HepG2 (cell line): ENCODE measurements around the gene ZNF419. TPM values are rescaled to one million over a fixed set of nuclear protein-coding genes. Genes with fewer than 3 reads are reported as not detected.

Experiments used
- BRCA1 ChIP-seq: sonication (generic); formaldehyde crosslinking; IDR thresholded peaks from 2 replicates; pipeline ENCODE4 v1.4.0; 2020; ENCODE audit warnings: missing genetic modification reagents
- DMAP1 ChIP-seq: IDR thresholded peaks from 2 replicates; pipeline ENCODE4 v1.6.1; 2016
- ELF1 ChIP-seq: sonication (generic); formaldehyde crosslinking; IDR thresholded peaks from 2 replicates; pipeline ENCODE4 v1.4.0; 2020; ENCODE audit warnings: missing genetic modification reagents
- GABPA ChIP-seq, 2 experiments: IDR thresholded peaks; 2 replicates each; pipeline ENCODE4 v1.6.1; 2011 to 2016; ENCODE audit warnings: low read depth in 2 of 2, low read length in 1 of 2, missing biosample characterization in 1 of 2, missing genetic modification characterization in 1 of 2
- GATAD1 ChIP-seq: IDR thresholded peaks from 2 replicates; pipeline ENCODE4 v1.6.1; 2016; ENCODE audit warnings: missing genetic modification reagents, missing compliant biosample characterization
- JUN ChIP-seq: sonication (generic); formaldehyde crosslinking; IDR thresholded peaks from 2 replicates; pipeline ENCODE4 v1.4.0; 2020; ENCODE audit warnings: mild to moderate bottlenecking, missing genetic modification reagents
- KAT7 ChIP-seq: IDR thresholded peaks from 2 replicates; pipeline ENCODE4 v1.6.1; 2018; ENCODE audit warnings: borderline replicate concordance, missing compliant biosample characterization
- WIZ ChIP-seq: sonication (generic); formaldehyde crosslinking; IDR thresholded peaks from 2 replicates; pipeline ENCODE4 v1.5.1; 2020; ENCODE audit warnings: mild to moderate bottlenecking, missing genetic modification reagents
- ZMYM4 ChIP-seq: sonication (generic); formaldehyde crosslinking; IDR thresholded peaks from 2 replicates; pipeline ENCODE4 v1.8.1; 2023; ENCODE audit warnings: mild to moderate bottlenecking, missing genetic modification reagents
- ZNF205 ChIP-seq: IDR thresholded peaks from 2 replicates; pipeline ENCODE4 v1.6.1; 2018; ENCODE audit warnings: missing biosample characterization, missing genetic modification reagents
- ZNF317 ChIP-seq: sonication (generic); formaldehyde crosslinking; IDR thresholded peaks from 2 replicates; pipeline ENCODE4 v1.5.0; 2020; ENCODE audit warnings: mild to moderate bottlenecking, missing genetic modification reagents
- ZNF780A ChIP-seq: sonication (generic); formaldehyde crosslinking; IDR thresholded peaks from 2 replicates; pipeline ENCODE4 v1.8.0; 2022; ENCODE audit warnings: mild to moderate bottlenecking, missing genetic modification reagents, moderate library complexity
- ZSCAN31 ChIP-seq: sonication (generic); formaldehyde crosslinking; IDR thresholded peaks from 2 replicates; pipeline ENCODE4 v1.5.0; 2020; ENCODE audit warnings: low read depth, mild to moderate bottlenecking, missing genetic modification reagents
- polyA plus RNA-seq, 8 experiments: library from polyadenylated mRNA; depleted of rRNA in 3 of 8; stranded (reverse) in 7 of 8; unstranded in 1 of 8; fragments of >200 nt; fragmentation: Illumina TruSeq in 4 of 8; extraction: Trizol in 4 of 8; gene quantifications; 2 replicates each; pipeline versions ENCODE4 v1.2.1 to v1.2.3, GENCODE V29; 2011 to 2016; ENCODE audit warnings: low read depth in 4 of 8, missing spikeins in 1 of 8, mixed read lengths in 1 of 8; ENCODE audit not compliant: insufficient read depth in 1 of 8
- total RNA-seq, 5 experiments: library from RNA; depleted of rRNA; stranded (reverse); fragments of >200 nt; fragmentation: Illumina TruSeq; extraction: Trizol; gene quantifications; 2 replicates each; pipeline ENCODE4 v1.2.3, GENCODE V29; 2016; ENCODE audit warnings: low read depth in 1 of 5
- TF ChIP-seq, protein P1 (sequence below): sonication (generic); formaldehyde crosslinking; IDR thresholded peaks from 2 replicates; pipeline ENCODE4 v1.5.0; 2020; ENCODE audit warnings: missing genetic modification reagents, mild to moderate bottlenecking, borderline replicate concordance
- TF ChIP-seq, protein P2 (sequence below): sonication (generic); formaldehyde crosslinking; IDR thresholded peaks from 2 replicates; pipeline ENCODE4 v1.5.1; 2020; ENCODE audit warnings: missing genetic modification reagents, mild to moderate bottlenecking, borderline replicate concordance
- TF ChIP-seq, protein P3 (sequence below): sonication (generic); formaldehyde crosslinking; IDR thresholded peaks from 2 replicates; pipeline ENCODE4 v1.5.1; 2020; ENCODE audit warnings: mild to moderate bottlenecking, missing genetic modification reagents, moderate library complexity
- TF ChIP-seq, protein P4 (sequence below): sonication (generic); formaldehyde crosslinking; IDR thresholded peaks from 2 replicates; pipeline ENCODE4 v1.4.0; 2020; ENCODE audit warnings: missing genetic modification reagents, borderline replicate concordance

ZNF419 gene
- total and polyA plus RNA-seq, 2 of the 13 experiments (the other 11 are each of a cell fraction or from before 2014, with no cell fraction given): 8.5 to 8.8 TPM

DNA sequence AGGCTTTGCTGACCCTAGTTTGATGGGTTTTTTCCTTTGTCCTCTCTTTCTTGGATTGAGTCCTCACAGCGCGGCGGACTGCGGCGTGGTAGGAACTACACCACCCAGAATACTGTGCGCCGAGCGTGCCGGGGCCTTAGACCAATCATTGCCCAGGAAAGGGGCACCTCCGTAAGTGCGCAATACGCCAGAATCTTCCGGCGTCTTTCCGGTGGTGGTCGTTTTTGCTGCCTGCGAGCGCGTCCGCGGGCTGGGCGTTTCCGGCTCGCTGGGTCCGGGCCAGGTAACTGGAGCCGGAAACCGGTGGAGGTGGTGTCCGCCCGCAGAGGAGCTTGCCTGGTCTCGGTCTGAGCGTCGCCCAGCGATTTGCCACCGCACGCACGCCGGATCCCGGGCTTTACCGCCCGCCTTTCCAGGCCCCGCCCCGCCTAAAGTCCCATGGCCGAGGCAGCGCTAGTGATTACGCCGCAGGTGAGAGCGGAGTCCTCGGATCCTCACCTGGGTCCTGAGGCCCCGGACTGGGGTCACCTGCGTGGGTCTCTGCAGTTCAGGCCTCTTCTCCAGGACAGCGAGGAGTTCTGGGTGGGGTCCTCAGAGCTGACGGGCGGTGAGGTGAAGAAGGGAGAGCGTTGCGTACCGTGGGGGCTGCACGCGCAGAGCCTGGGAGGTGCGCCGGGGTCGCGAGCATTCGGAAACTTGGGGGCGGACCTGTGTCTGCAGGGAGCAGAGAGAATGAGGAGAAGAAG is 39.8 kb downstream of the ZNF419 start, which contains the start of gene ZNF549 (continued):
- TF ChIP-seq, protein P1, sequence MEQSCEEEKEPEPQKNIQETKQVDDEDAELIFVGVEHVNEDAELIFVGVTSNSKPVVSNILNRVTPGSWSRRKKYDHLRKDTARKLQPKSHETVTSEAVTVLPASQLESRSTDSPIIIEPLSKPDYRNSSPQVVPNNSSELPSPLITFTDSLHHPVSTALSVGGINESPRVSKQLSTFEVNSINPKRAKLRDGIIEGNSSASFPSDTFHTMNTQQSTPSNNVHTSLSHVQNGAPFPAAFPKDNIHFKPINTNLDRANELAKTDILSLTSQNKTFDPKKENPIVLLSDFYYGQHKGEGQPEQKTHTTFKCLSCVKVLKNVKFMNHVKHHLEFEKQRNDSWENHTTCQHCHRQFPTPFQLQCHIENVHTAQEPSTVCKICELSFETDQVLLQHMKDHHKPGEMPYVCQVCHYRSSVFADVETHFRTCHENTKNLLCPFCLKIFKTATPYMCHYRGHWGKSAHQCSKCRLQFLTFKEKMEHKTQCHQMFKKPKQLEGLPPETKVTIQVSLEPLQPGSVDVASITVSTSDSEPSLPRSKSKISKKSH (CRISPR knock-in tag): peak; percentile 68; the same call in 1 of the 2 replicates
- TF ChIP-seq GABPA (IDR thresholded peaks at IDR 0.05; ENCODE audit: low read depth, low read length): peak; percentile 97
- TF ChIP-seq GABPA (CRISPR knock-in tag; IDR thresholded peaks at IDR 0.05; ENCODE audit: low read depth): peak; percentile 98
- TF ChIP-seq, protein P2, sequence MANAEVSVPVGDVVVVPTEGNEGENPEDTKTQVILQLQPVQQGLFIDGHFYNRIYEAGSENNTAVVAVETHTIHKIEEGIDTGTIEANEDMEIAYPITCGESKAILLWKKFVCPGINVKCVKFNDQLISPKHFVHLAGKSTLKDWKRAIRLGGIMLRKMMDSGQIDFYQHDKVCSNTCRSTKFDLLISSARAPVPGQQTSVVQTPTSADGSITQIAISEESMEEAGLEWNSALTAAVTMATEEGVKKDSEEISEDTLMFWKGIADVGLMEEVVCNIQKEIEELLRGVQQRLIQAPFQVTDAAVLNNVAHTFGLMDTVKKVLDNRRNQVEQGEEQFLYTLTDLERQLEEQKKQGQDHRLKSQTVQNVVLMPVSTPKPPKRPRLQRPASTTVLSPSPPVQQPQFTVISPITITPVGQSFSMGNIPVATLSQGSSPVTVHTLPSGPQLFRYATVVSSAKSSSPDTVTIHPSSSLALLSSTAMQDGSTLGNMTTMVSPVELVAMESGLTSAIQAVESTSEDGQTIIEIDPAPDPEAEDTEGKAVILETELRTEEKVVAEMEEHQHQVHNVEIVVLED (CRISPR knock-in tag): peak; percentile 99
- TF ChIP-seq, protein P3, sequence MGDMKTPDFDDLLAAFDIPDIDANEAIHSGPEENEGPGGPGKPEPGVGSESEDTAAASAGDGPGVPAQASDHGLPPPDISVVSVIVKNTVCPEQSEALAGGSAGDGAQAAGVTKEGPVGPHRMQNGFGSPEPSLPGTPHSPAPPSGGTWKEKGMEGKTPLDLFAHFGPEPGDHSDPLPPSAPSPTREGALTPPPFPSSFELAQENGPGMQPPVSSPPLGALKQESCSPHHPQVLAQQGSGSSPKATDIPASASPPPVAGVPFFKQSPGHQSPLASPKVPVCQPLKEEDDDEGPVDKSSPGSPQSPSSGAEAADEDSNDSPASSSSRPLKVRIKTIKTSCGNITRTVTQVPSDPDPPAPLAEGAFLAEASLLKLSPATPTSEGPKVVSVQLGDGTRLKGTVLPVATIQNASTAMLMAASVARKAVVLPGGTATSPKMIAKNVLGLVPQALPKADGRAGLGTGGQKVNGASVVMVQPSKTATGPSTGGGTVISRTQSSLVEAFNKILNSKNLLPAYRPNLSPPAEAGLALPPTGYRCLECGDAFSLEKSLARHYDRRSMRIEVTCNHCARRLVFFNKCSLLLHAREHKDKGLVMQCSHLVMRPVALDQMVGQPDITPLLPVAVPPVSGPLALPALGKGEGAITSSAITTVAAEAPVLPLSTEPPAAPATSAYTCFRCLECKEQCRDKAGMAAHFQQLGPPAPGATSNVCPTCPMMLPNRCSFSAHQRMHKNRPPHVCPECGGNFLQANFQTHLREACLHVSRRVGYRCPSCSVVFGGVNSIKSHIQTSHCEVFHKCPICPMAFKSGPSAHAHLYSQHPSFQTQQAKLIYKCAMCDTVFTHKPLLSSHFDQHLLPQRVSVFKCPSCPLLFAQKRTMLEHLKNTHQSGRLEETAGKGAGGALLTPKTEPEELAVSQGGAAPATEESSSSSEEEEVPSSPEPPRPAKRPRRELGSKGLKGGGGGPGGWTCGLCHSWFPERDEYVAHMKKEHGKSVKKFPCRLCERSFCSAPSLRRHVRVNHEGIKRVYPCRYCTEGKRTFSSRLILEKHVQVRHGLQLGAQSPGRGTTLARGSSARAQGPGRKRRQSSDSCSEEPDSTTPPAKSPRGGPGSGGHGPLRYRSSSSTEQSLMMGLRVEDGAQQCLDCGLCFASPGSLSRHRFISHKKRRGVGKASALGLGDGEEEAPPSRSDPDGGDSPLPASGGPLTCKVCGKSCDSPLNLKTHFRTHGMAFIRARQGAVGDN: peak; percentile 93
- TF ChIP-seq KAT7 (CRISPR knock-in tag): peak; percentile 68; the same call in 1 of the 2 replicates
- TF ChIP-seq ZNF317 (CRISPR knock-in tag): peak; percentile 70; the same call in 1 of the 2 replicates
- no peak for TF ChIP-seq JUN (CRISPR knock-in tag)
- TF ChIP-seq BRCA1 (CRISPR knock-in tag): 0 out of 2 replicates have a peak, but pooled peaks have one; percentile 60
- peak; percentile 78; the same call in 1 of the 2 replicates for TF ChIP-seq WIZ
- TF ChIP-seq ZSCAN31 (CRISPR knock-in tag): peak; percentile 67; the same call in 1 of the 2 replicates
- TF ChIP-seq, protein P4, sequence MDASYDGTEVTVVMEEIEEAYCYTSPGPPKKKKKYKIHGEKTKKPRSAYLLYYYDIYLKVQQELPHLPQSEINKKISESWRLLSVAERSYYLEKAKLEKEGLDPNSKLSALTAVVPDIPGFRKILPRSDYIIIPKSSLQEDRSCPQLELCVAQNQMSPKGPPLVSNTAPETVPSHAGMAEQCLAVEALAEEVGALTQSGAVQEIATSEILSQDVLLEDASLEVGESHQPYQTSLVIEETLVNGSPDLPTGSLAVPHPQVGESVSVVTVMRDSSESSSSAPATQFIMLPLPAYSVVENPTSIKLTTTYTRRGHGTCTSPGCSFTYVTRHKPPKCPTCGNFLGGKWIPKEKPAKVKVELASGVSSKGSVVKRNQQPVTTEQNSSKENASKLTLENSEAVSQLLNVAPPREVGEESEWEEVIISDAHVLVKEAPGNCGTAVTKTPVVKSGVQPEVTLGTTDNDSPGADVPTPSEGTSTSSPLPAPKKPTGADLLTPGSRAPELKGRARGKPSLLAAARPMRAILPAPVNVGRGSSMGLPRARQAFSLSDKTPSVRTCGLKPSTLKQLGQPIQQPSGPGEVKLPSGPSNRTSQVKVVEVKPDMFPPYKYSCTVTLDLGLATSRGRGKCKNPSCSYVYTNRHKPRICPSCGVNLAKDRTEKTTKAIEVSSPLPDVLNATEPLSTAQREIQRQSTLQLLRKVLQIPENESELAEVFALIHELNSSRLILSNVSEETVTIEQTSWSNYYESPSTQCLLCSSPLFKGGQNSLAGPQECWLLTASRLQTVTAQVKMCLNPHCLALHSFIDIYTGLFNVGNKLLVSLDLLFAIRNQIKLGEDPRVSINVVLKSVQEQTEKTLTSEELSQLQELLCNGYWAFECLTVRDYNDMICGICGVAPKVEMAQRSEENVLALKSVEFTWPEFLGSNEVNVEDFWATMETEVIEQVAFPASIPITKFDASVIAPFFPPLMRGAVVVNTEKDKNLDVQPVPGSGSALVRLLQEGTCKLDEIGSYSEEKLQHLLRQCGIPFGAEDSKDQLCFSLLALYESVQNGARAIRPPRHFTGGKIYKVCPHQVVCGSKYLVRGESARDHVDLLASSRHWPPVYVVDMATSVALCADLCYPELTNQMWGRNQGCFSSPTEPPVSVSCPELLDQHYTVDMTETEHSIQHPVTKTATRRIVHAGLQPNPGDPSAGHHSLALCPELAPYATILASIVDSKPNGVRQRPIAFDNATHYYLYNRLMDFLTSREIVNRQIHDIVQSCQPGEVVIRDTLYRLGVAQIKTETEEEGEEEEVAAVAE (CRISPR knock-in tag): peak; percentile 98
- TF ChIP-seq GATAD1: peak; percentile 93
- TF ChIP-seq ELF1 (CRISPR knock-in tag): peak; percentile 92
- TF ChIP-seq ZNF205 (CRISPR knock-in tag): peak; percentile 83
- TF ChIP-seq DMAP1 (CRISPR knock-in tag): peak; percentile 67; the same call in 1 of the 2 replicates
- peak; percentile 84 for TF ChIP-seq ZMYM4 (CRISPR knock-in tag)
- TF ChIP-seq ZNF780A: peak; percentile 69; the same call in 1 of the 2 replicates
